H1 (cell line): ENCODE measurements around the gene SNX32. TPM values are rescaled to one million over a fixed set of nuclear protein-coding genes. Genes with fewer than 3 reads are reported as not detected.

ENCODE experiments used
- CBX5 ChIP-seq: fragments of 300-800, 300-1000 bp; sonication (generic); IDR thresholded peaks from 2 replicates; pipeline ENCODE4 v1.7.1; 2016; ENCODE audit warnings: antibody characterized with exemption, low read length, low read depth
- EZH2 ChIP-seq: fragments of 200-600 bp; sonication (generic); IDR thresholded peaks from 2 replicates; pipeline ENCODE4 v1.7.1; 2012; ENCODE audit warnings: low read depth, mild to moderate bottlenecking, moderate library complexity, low read length, inconsistent platforms; ENCODE audit not compliant: severe bottlenecking
- RBBP5 ChIP-seq: IDR thresholded peaks from 2 replicates; pipeline ENCODE4 v1.7.1; 2012; ENCODE audit warnings: low read depth, mild to moderate bottlenecking, inconsistent platforms, low read length, moderate library complexity, borderline replicate concordance
- RNF2 ChIP-seq: fragments of 200-900, 300-1000 bp; sonication (generic); IDR thresholded peaks from 2 replicates; pipeline ENCODE4 v1.7.1; 2016; ENCODE audit warnings: borderline replicate concordance, low read depth, mild to moderate bottlenecking, antibody characterized with exemption, low read length; ENCODE audit not compliant: poor library complexity, severe bottlenecking; ENCODE audit errors: missing control alignments
- SIX5 ChIP-seq: IDR thresholded peaks from 2 replicates; pipeline ENCODE4 v1.6.1; 2011; ENCODE audit warnings: mild to moderate bottlenecking, low read depth, low read length
- TEAD4 ChIP-seq: IDR thresholded peaks from 2 replicates; pipeline ENCODE4 v1.6.1; 2012; ENCODE audit warnings: low read depth, low read length, inconsistent platforms, mixed read lengths
- ZNF274 ChIP-seq: IDR thresholded peaks from 2 replicates; pipeline ENCODE4 v1.7.0; 2012; ENCODE audit warnings: low read length, borderline replicate concordance; ENCODE audit errors: extremely low read depth
- polyA plus RNA-seq, 7 experiments: library from polyadenylated mRNA; depleted of rRNA in 3 of 7; stranded (reverse) in 5 of 7; unstranded in 2 of 7; fragments of >200 nt in 5 of 7; fragments of 200-250 nt in 2 of 7; gene quantifications; 1 replicate in 5 of 7; 2 replicates in 1 of 7; 4 replicates in 1 of 7; pipeline versions ENCODE4 v1.2.1 to v1.2.3, GENCODE V29; 2011 to 2013; ENCODE audit warnings: missing spikeins in 2 of 7, mixed read lengths in 2 of 7
- total RNA-seq: library from RNA; stranded (reverse); fragmentation: NEBNext Ultra II Directional; extraction: Animal tissue kit (Norgen Biotek cat#: 25700); gene quantifications from 2 replicates; pipeline ENCODE4 v1.2.1, GENCODE V29; 2021
- TF ChIP-seq, protein P1 (sequence below): fragments of 300-600 bp; sonication (generic); IDR thresholded peaks from 2 replicates; pipeline ENCODE4 v1.7.1; 2012; ENCODE audit warnings: low read length, moderate library complexity, mild to moderate bottlenecking, inconsistent platforms; ENCODE audit not compliant: insufficient replicate concordance

Gene SNX32
- total and polyA plus RNA-seq, 2 of the 8 experiments (the other 6 are each of a cell fraction or from before 2014, with no cell fraction given), result 0.76 to 2.2 TPM

DNA sequence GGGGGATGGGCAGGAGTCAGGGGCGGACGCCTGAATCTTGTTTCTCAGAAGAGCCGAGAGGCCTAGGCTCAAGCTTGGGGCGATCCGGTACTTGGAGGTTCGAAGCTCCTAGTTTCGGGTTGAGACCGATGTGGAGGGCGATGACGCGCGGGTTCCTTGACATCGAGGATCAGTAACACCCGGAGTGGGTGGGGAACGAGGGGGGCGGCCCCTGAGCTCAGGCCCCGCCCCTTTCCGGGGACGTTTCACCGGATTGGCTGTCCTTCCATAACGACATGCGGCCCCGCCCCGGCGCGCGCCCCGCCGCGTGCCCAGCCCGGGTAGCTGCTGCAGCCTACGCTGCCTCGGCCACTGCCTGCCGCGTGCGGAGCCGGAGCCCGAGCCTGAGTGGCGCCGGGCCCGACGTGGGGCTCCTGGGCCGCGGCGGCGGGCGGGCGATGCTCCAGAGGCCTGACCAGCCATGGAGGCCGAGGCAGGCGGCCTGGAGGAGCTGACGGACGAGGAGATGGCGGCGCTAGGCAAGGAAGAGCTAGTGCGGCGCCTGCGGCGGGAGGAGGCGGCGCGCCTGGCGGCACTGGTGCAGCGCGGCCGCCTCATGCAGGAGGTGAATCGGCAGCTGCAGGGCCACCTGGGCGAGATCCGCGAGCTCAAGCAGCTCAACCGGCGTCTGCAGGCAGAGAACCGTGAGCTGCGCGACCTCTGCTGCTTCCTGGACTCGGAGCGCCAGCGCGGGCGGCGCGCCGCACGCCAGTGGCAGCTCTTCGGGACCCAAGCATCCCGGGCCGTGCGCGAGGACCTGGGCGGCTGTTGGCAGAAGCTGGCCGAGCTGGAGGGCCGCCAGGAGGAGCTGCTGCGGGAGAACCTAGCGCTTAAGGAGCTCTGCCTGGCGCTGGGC is 56.8 kb downstream of the SNX32 start, which contains the start of gene CCDC85B (continued):
- TF ChIP-seq, protein P1, sequence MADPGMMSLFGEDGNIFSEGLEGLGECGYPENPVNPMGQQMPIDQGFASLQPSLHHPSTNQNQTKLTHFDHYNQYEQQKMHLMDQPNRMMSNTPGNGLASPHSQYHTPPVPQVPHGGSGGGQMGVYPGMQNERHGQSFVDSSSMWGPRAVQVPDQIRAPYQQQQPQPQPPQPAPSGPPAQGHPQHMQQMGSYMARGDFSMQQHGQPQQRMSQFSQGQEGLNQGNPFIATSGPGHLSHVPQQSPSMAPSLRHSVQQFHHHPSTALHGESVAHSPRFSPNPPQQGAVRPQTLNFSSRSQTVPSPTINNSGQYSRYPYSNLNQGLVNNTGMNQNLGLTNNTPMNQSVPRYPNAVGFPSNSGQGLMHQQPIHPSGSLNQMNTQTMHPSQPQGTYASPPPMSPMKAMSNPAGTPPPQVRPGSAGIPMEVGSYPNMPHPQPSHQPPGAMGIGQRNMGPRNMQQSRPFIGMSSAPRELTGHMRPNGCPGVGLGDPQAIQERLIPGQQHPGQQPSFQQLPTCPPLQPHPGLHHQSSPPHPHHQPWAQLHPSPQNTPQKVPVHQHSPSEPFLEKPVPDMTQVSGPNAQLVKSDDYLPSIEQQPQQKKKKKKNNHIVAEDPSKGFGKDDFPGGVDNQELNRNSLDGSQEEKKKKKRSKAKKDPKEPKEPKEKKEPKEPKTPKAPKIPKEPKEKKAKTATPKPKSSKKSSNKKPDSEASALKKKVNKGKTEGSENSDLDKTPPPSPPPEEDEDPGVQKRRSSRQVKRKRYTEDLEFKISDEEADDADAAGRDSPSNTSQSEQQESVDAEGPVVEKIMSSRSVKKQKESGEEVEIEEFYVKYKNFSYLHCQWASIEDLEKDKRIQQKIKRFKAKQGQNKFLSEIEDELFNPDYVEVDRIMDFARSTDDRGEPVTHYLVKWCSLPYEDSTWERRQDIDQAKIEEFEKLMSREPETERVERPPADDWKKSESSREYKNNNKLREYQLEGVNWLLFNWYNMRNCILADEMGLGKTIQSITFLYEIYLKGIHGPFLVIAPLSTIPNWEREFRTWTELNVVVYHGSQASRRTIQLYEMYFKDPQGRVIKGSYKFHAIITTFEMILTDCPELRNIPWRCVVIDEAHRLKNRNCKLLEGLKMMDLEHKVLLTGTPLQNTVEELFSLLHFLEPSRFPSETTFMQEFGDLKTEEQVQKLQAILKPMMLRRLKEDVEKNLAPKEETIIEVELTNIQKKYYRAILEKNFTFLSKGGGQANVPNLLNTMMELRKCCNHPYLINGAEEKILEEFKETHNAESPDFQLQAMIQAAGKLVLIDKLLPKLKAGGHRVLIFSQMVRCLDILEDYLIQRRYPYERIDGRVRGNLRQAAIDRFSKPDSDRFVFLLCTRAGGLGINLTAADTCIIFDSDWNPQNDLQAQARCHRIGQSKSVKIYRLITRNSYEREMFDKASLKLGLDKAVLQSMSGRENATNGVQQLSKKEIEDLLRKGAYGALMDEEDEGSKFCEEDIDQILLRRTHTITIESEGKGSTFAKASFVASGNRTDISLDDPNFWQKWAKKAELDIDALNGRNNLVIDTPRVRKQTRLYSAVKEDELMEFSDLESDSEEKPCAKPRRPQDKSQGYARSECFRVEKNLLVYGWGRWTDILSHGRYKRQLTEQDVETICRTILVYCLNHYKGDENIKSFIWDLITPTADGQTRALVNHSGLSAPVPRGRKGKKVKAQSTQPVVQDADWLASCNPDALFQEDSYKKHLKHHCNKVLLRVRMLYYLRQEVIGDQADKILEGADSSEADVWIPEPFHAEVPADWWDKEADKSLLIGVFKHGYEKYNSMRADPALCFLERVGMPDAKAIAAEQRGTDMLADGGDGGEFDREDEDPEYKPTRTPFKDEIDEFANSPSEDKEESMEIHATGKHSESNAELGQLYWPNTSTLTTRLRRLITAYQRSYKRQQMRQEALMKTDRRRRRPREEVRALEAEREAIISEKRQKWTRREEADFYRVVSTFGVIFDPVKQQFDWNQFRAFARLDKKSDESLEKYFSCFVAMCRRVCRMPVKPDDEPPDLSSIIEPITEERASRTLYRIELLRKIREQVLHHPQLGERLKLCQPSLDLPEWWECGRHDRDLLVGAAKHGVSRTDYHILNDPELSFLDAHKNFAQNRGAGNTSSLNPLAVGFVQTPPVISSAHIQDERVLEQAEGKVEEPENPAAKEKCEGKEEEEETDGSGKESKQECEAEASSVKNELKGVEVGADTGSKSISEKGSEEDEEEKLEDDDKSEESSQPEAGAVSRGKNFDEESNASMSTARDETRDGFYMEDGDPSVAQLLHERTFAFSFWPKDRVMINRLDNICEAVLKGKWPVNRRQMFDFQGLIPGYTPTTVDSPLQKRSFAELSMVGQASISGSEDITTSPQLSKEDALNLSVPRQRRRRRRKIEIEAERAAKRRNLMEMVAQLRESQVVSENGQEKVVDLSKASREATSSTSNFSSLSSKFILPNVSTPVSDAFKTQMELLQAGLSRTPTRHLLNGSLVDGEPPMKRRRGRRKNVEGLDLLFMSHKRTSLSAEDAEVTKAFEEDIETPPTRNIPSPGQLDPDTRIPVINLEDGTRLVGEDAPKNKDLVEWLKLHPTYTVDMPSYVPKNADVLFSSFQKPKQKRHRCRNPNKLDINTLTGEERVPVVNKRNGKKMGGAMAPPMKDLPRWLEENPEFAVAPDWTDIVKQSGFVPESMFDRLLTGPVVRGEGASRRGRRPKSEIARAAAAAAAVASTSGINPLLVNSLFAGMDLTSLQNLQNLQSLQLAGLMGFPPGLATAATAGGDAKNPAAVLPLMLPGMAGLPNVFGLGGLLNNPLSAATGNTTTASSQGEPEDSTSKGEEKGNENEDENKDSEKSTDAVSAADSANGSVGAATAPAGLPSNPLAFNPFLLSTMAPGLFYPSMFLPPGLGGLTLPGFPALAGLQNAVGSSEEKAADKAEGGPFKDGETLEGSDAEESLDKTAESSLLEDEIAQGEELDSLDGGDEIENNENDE, result no peak
- no peak for TF ChIP-seq RNF2
- peak; percentile 1 for TF ChIP-seq EZH2
- no peak for TF ChIP-seq TEAD4
- no peak for TF ChIP-seq CBX5
- TF ChIP-seq SIX5, result no peak
- peak; percentile 42; the same call in 1 of the 2 replicates for TF ChIP-seq RBBP5
- TF ChIP-seq ZNF274, result no peak
